Gastroesophageal sphincter (tissue), 2 donors: Measurements from ENCODE around the gene NLE1.

Source experiments
- POLR2A ChIP-seq, 2 donors: fragments of 450-650 bp; IDR thresholded peaks; one replicate each; pipeline ENCODE4 v1.6.1; 2017; ENCODE audit warnings: antibody characterized with exemption in 2 of 2, mild to moderate bottlenecking in 2 of 2, moderate library complexity in 1 of 2
- POLR2AphosphoS5 ChIP-seq: sonication (generic); formaldehyde crosslinking; IDR thresholded peaks from one replicate; pipeline ENCODE4 v1.6.1; 2017; ENCODE audit warnings: antibody characterized with exemption

GRCh38 chr17:35176897-35177296 is 34.8 kb upstream of the NLE1 start:
- no peak for TF ChIP-seq POLR2A (IDR thresholded peaks at IDR 0.05)
- no peak for TF ChIP-seq POLR2AphosphoS5
